Muscle layer of colon (tissue), 2 donors: Measurements from ENCODE around the gene SRRM2.

Source experiments
- H3K27ac ChIP-seq: one replicate; pipeline ENCODE4 v1.7.0; 2013; ENCODE audit warnings: low read depth, mild to moderate bottlenecking, low read length, moderate library complexity
- H3K27me3 ChIP-seq, 2 donors: one replicate each; pipeline ENCODE4 v1.7.0; 2013; ENCODE audit warnings: low read length in 2 of 2, mild to moderate bottlenecking in 2 of 2; ENCODE audit not compliant: insufficient read depth in 2 of 2, control insufficient read depth in 1 of 2
- H3K36me3 ChIP-seq: one replicate; pipeline ENCODE4 v1.7.0; 2013; ENCODE audit warnings: mild to moderate bottlenecking, low read length; ENCODE audit not compliant: insufficient read depth
- H3K4me1 ChIP-seq: one replicate; pipeline ENCODE4 v1.7.0; 2013; ENCODE audit warnings: mild to moderate bottlenecking, low read length; ENCODE audit not compliant: insufficient read depth
- H3K4me3 ChIP-seq, 2 donors: one replicate each; pipeline ENCODE4 v1.7.0; 2013; ENCODE audit warnings: low read length in 2 of 2, low read depth in 1 of 2, mild to moderate bottlenecking in 1 of 2, moderate library complexity in 1 of 2
- H3K9ac ChIP-seq: one replicate; pipeline ENCODE4 v1.7.0; 2013; ENCODE audit warnings: low read length
- H3K9me3 ChIP-seq: one replicate; pipeline ENCODE4 v1.7.0; 2013; ENCODE audit warnings: mild to moderate bottlenecking, low read length
- donor health status: abdominal sarcoma.
- donor health status: Adenocarcinoma of cecum.

Gene SRRM2

DNA sequence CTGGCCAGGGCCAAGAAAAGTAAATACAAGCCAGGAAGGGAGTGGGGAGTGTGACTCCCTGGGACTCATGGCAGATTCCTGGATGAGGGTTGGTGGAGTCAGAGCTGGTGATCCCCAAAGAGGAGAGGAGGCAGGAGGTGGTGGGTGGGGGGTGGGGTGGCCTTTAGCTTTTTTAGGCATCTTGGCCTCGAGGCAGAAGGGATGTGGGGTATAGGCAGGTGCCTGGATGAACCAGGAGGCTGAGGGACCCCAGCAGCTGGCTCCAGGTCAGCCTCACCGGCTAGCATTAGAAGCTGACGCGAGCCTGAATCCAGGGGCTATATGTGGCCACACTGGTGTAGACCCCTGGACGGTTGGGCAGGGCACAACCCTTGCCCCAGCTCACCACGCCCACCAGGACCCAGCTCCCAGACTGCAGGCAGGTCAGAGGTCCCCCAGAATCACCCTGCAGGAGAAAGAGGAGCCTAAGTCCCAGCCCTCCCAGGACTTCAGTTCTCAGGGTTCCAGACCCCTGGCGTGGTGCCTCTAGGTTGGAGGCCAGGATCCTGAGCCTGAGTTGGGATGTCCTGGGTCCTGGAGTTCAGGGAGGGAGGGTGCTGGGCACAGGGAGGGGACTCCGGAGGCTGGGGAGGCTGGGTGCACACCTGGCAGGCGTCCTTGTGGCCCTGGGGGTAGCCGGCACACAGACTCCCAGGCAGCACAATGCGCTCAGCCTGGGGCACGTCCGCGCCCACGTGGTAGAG is 32.1 kb downstream of the SRRM2 start:
- H3K27ac ChIP-seq, result no peak overlapping the region
- no peaks in the 10 kb centered on the region for H3K9me3 ChIP-seq
- H3K4me1 ChIP-seq, result no peaks in the 10 kb centered on the region
- H3K27me3 ChIP-seq, result peaks cover 34 to 40% of the 10 kb centered on the region in 2 donors
- no peak overlapping the region for H3K4me3 ChIP-seq
- H3K36me3 ChIP-seq, result no peaks in the 10 kb centered on the region
- H3K9ac ChIP-seq, result no peak overlapping the region

GRCh38 chr16:2785101-2785991 is 32.9 kb downstream of the SRRM2 start:
- H3K27ac ChIP-seq, result no peak overlapping the region
- no peak overlapping the region for H3K9ac ChIP-seq
- peaks cover 34 to 42% of the 10 kb centered on the region in 2 donors for H3K27me3 ChIP-seq
- no peaks in the 10 kb centered on the region for H3K9me3 ChIP-seq
- no peaks in the 10 kb centered on the region for H3K4me1 ChIP-seq
- H3K36me3 ChIP-seq, result no peaks in the 10 kb centered on the region
- no peak overlapping the region for H3K4me3 ChIP-seq

GRCh38 chr16:2786061-2786825 is 33.8 kb downstream of the SRRM2 start:
- H3K36me3 ChIP-seq, result no peaks in the 10 kb centered on the region
- no peak overlapping the region for H3K4me3 ChIP-seq
- H3K27me3 ChIP-seq, result peaks cover 34 to 51% of the 10 kb centered on the region in 2 donors
- no peak overlapping the region for H3K9ac ChIP-seq
- H3K9me3 ChIP-seq, result no peaks in the 10 kb centered on the region
- no peak overlapping the region for H3K27ac ChIP-seq
- H3K4me1 ChIP-seq, result no peaks in the 10 kb centered on the region

DNA sequence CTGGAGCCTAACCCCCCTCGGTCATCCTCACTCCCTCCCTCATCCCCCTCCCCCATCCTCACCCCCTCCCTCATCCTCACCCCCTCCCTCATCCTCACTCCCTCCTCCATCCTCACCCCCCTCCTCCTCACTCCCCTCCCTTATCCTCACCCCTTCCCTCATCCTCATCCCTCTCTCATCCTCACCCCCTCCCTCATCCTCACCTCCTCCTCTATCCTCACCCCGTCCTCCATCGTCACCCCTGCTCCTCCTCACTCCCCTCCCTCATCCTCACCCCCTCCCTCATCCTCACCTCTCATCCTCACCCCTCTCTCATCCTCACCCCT is 34.4 kb downstream of the SRRM2 start:
- H3K4me1 ChIP-seq, result no peaks in the 10 kb centered on the region
- H3K27ac ChIP-seq, result no peak overlapping the region
- peaks cover 34 to 51% of the 10 kb centered on the region in 2 donors for H3K27me3 ChIP-seq
- H3K4me3 ChIP-seq, result no peak overlapping the region
- no peak overlapping the region for H3K9ac ChIP-seq
- H3K36me3 ChIP-seq, result no peaks in the 10 kb centered on the region
- no peaks in the 10 kb centered on the region for H3K9me3 ChIP-seq

DNA sequence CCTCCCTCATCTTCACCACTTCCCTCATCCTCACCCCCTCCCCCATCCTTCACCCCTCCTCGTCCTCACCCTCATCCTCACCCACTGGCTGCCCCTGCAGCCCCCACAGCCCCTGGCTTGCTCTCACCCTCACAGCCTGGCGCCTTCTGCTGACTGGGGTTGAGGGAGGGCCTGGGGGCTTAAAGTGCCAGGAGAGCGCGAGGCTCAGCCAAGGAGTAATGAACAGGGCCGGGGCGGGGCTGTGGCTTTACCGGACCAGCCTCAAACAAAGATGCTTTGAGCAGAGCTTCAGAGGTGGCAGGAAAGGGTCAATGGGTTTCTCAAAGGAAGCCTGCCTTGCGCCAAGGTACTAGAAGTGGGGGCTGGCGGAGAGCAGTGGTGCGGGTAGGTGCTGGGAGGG is 35.0 kb downstream of the SRRM2 start, which contains the start of gene PRSS33:
PRSS33 (minus strand) TSS at position 155 of the 400 bp plus-strand sequence. CDS start 1,013 bp downstream, outside the sequence.
- Histone ChIP-seq H3K9ac (no peak within 1 kb of the TSS), H3K4me3 (no peak within 1 kb of the TSS), H3K27ac (no peak within 1 kb of the TSS), H3K36me3 (no peaks in the 10 kb centered on the region), H3K27me3 (peaks cover 34 to 51% of the 10 kb centered on the region in 2 donors), H3K9me3 (no peaks in the 10 kb centered on the region), H3K4me1 (no peaks in the 10 kb centered on the region)

- H3K9ac ChIP-seq, result no peak overlapping the region
- peaks cover 34 to 51% of the 10 kb centered on the region in 2 donors for H3K27me3 ChIP-seq
- H3K4me3 ChIP-seq, result no peak overlapping the region
- H3K9me3 ChIP-seq, result no peaks in the 10 kb centered on the region
- no peaks in the 10 kb centered on the region for H3K4me1 ChIP-seq
- H3K36me3 ChIP-seq, result no peaks in the 10 kb centered on the region
- H3K27ac ChIP-seq, result no peak overlapping the region
These were observed 35.5 kb downstream of the SRRM2 start for GRCh38 chr16:2787961-2788360.

- Histone ChIP-seq H3K4me1 (no peaks in the 10 kb centered on the region), H3K9me3 (no peaks in the 10 kb centered on the region), H3K27ac (no peak overlapping the region), H3K27me3 (peaks cover 18 to 40% of the 10 kb centered on the region in 2 donors), H3K4me3 (no peak overlapping the region), H3K9ac (no peak overlapping the region), H3K36me3 (no peaks in the 10 kb centered on the region)
These were observed 38.2 kb downstream of the SRRM2 start for GRCh38 chr16:2790631-2791030.

DNA sequence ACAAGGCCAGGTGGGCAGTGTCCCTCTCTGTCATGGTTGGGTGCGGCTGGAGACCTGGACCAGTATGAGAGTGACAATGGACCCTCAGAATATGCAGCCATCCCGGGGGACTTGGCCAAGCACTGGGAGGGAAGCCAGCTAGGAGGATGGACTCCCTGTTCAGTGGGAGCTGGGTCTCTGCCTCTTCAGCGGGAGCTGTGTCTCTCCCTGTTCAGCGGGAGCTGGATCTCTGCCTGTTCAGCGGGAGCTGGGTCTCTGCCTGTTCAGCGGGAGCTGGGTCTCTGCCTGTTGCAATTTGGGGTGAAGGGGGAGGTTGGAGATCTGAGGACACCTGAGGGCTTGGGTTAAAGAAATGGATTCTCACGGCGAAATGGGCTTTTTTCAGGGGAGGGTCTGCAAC is 38.7 kb downstream of the SRRM2 start:
- Histone ChIP-seq H3K27me3 (peaks cover 12 to 35% of the 10 kb centered on the region in 2 donors), H3K9me3 (no peaks in the 10 kb centered on the region), H3K36me3 (no peaks in the 10 kb centered on the region), H3K4me3 (no peak overlapping the region), H3K9ac (no peak overlapping the region), H3K4me1 (no peaks in the 10 kb centered on the region), H3K27ac (no peak overlapping the region)

GRCh38 chr16:2792940-2793339 is 40.5 kb downstream of the SRRM2 start:
- Histone ChIP-seq H3K4me3 (no peak overlapping the region), H3K9me3 (no peaks in the 10 kb centered on the region), H3K27me3 (peaks cover under 1 to 22% of the 10 kb centered on the region in 2 donors), H3K9ac (no peak overlapping the region), H3K4me1 (no peaks in the 10 kb centered on the region), H3K36me3 (no peaks in the 10 kb centered on the region), H3K27ac (no peak overlapping the region)

- no peak overlapping the region for H3K4me3 ChIP-seq
- no peaks in the 10 kb centered on the region for H3K36me3 ChIP-seq
- no peak overlapping the region for H3K27ac ChIP-seq
- H3K9ac ChIP-seq, result no peak overlapping the region
- no peaks in the 10 kb centered on the region for H3K4me1 ChIP-seq
- peaks cover 0 to 23% of the 10 kb centered on the region in 2 donors for H3K27me3 ChIP-seq
- no peaks in the 10 kb centered on the region for H3K9me3 ChIP-seq
These were observed 43.1 kb downstream of the SRRM2 start for GRCh38 chr16:2795395-2796143.
